Suprapubic skin (tissue), 4 donors: ENCODE measurements around the gene RASA3.

Source experiments
- EP300 ChIP-seq: sonication (generic); formaldehyde crosslinking; IDR thresholded peaks from one replicate; pipeline ENCODE4 v1.6.1; 2017; ENCODE audit warnings: antibody characterized with exemption
- POLR2A ChIP-seq, 2 donors: fragments of 450-650 bp; IDR thresholded peaks; one replicate each; pipeline ENCODE4 v1.6.1; 2017; ENCODE audit warnings: antibody characterized with exemption in 2 of 2, mild to moderate bottlenecking in 2 of 2, moderate library complexity in 2 of 2
- POLR2AphosphoS5 ChIP-seq, 3 donors: sonication (generic); formaldehyde crosslinking; IDR thresholded peaks; one replicate each; pipeline ENCODE4 v1.6.1; 2017; ENCODE audit warnings: antibody characterized with exemption in 3 of 3
- TF ChIP-seq, protein P1 (sequence below), 2 donors: fragments of 200-600 bp in 1 of 2; fragments of 450-650 bp in 1 of 2; sonication (generic) in 1 of 2; IDR thresholded peaks; one replicate each; pipeline ENCODE4 v1.5.1; 2016 to 2019; ENCODE audit warnings: antibody characterized with exemption in 2 of 2, mild to moderate bottlenecking in 1 of 2, moderate library complexity in 1 of 2

- TF ChIP-seq, protein P1, sequence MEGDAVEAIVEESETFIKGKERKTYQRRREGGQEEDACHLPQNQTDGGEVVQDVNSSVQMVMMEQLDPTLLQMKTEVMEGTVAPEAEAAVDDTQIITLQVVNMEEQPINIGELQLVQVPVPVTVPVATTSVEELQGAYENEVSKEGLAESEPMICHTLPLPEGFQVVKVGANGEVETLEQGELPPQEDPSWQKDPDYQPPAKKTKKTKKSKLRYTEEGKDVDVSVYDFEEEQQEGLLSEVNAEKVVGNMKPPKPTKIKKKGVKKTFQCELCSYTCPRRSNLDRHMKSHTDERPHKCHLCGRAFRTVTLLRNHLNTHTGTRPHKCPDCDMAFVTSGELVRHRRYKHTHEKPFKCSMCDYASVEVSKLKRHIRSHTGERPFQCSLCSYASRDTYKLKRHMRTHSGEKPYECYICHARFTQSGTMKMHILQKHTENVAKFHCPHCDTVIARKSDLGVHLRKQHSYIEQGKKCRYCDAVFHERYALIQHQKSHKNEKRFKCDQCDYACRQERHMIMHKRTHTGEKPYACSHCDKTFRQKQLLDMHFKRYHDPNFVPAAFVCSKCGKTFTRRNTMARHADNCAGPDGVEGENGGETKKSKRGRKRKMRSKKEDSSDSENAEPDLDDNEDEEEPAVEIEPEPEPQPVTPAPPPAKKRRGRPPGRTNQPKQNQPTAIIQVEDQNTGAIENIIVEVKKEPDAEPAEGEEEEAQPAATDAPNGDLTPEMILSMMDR (IDR thresholded peaks at IDR 0.05), result no peak
- TF ChIP-seq POLR2A (IDR thresholded peaks at IDR 0.05) (no peak), EP300 (no peak), POLR2AphosphoS5 (IDR thresholded peaks at IDR 0.05) (no peak)
These were observed 84.0 kb downstream of the RASA3 start for GRCh38 chr13:114048443-114048842.
